ELF-1 (cell line): Measurements from ENCODE around the gene ARHGEF12.

Experiments
- DNase-seq: peaks from one replicate; pipeline ENCODE4 v3.0.0-alpha.2; 2016; ENCODE audit warnings: low read depth, low spot score

ARHGEF12 gene

GRCh38 chr11:120386318-120386717 is 50.1 kb downstream of the ARHGEF12 start:
- no peak for DNase-seq

- no peak for DNase-seq
Observed at GRCh38 chr11:120386774-120387371, 50.7 kb downstream of the ARHGEF12 start.

- DNase-seq, result no peak
Observed at GRCh38 chr11:120388261-120388660, 52.0 kb downstream of the ARHGEF12 start.

- DNase-seq, result no peak
Observed at GRCh38 chr11:120389693-120390584, 53.7 kb downstream of the ARHGEF12 start.

GRCh38 chr11:120390585-120390922 is 54.3 kb downstream of the ARHGEF12 start:
- DNase-seq, result no peak

DNA sequence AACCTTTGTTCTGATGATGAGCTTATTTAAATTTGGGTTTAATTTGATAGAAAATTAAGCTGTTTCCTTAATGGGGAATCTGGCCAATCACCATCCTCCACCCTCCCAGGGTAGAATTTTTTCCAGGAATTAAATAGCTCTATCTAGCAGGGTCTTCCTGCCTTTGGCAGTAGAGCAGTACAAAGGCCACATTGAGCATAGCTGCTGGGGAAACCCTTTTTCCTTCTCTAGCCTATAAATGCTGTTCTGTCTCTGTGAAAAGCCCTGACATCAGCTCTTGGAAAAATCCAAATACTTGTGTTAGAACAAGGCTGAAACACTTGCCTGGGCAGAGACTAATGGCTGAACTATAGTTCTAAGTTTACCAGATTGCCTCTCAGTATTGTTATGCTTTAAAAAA is 55.1 kb downstream of the ARHGEF12 start:
- peak; percentile 5 for DNase-seq

GRCh38 chr11:120391854-120392253 is 55.6 kb downstream of the ARHGEF12 start:
- no peak for DNase-seq

- no peak for DNase-seq
Observed at GRCh38 chr11:120392314-120392713, 56.1 kb downstream of the ARHGEF12 start.

DNA sequence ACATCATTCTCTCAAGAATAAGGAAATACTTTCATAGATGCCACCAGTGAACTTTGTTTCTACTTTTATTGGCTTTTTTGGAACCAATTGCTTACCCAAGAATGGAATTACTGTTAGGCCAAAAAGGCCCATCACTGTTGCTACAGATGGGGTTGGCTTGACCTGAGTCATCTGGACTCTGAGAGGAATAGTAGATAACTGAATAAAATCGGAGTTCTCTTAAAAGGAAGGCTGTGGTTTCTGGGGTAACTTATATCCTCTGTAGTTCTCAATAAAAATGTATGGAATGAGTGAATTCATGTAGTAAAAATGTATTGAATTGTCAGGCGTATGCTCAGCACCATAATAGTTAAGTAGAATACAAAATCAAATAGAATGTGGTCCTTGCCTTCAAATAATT is 56.6 kb downstream of the ARHGEF12 start:
- DNase-seq, result no peak

- DNase-seq, result no peak
Observed at GRCh38 chr11:120394119-120394518, 57.9 kb downstream of the ARHGEF12 start.

DNA sequence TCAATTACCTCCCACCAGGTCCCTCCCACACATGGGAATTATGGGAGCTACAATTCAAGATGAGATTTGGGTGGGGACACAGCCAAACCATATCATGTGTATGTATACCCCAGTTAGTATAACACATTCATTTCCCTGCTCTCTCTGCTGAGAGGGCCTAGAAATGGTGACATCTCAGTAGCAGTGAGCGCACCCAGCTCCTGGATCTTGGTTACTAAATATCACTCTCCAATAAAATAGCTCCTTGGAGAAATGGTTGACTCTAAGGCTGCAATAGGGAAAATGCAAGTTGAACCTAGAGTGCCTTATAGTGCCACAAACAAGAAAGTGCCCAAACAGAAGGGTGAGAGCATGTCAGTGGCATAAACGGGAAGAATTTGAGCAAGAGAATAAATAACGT is 59.6 kb downstream of the ARHGEF12 start:
- DNase-seq, result no peak

GRCh38 chr11:120398132-120398531 is 61.9 kb downstream of the ARHGEF12 start:
- no peak for DNase-seq

DNA sequence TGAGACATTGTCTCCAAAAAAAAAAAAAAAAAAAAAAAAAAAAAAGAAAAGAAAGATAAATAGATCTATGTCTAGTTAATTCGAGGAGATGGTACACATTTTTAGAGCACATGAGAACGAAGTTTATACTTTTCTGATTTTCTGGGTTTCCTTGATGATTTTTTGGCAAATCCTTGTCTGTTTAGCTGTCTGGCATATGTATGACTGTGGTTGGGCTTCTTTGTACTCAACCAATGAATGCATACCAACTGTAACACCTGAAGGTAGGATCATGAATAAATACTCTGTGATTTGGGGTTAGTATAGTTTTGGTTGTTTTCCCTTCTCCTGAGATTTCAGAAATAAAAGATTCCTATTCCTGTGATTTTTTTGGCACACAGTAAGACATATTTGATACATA is 63.1 kb downstream of the ARHGEF12 start:
- DNase-seq, result no peak

DNA sequence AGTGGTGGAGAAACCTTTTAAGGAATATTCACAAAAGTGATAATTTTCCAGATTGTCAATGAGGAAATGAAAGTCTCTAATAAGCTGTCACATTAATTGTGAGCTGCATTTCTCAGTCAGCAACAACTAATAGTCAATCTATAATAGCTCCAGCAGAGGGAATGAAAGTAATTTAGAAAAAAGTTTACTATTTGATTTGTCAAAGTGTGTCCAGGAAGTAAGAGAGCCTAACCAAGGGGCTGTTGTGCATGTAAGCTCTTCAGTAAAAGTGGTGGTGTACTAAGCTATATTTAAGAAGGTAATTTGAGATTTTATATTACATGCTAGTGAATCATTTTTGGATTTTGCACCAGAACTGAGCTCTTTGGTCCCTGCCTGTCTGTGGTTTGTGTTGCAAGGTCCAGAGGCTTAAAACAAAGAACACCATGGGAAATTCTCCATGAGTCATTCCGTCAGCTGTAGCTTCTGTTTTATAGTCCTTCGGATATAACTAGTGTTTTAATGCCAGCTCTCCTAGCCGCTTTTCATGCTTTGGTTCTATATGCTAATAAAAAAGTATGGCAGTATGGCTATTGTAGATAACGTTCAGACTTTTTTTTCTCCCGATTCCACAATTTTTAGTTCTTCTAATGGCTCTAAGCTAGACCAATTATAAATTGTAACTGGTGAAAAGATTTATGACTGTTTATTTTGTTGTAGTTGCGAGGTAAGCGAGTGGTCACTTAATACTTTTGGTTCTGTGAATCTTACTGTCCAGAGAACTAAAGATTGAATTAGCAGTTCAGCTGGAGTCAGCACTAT is 64.6 kb downstream of the ARHGEF12 start:
- peak; percentile 13 for DNase-seq

- DNase-seq, result no peak
Observed at GRCh38 chr11:120401506-120401905, 65.3 kb downstream of the ARHGEF12 start.

DNA sequence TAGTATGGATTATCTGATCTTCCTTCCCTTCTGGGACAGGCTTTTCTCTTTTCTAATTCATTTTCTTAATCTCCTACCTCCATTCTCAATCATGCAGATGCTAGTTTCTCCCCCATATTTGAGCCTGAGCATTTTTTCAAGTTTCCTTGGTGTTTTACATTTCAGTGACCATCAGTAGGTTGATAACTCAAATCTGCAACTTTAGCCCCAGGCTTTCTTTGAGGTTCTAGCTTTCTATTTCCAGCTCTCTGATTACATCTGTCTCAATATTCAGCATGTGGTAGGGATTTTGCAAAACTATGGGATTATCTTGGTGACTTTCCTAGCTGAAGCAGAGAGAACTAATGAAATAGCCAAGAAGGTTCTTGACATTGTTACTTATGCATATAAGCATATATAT is 67.8 kb downstream of the ARHGEF12 start:
- no peak for DNase-seq

GRCh38 chr11:120404495-120404894 is 68.3 kb downstream of the ARHGEF12 start:
- DNase-seq, result no peak

DNA sequence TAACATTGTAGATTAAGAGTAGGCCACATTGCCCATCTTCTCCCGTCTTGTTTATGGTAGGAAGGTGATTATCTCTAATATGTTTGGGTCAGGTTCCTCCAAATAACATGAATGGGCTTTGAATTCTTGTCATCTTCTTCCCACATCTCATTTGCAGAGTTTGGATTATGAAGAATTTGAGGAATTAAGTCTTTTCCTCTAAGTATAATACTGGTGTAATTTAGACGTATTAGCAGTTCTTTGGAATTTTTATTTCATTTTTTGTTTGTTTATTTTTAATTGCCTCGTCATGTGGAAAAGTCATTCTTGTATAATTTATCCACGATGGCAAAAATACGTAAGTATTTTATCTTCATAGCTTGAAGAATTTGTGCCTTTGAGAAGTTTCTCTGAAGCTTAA is 73.4 kb downstream of the ARHGEF12 start:
- DNase-seq, result no peak

GRCh38 chr11:120410622-120411380 is 74.6 kb downstream of the ARHGEF12 start:
- DNase-seq, result no peak

- no peak for DNase-seq
Observed at GRCh38 chr11:120413480-120413879, 77.3 kb downstream of the ARHGEF12 start.

- DNase-seq, result no peak
Observed at GRCh38 chr11:120420572-120420971, 84.4 kb downstream of the ARHGEF12 start.
